Epithelial cell of proximal tubule (primary cell): ENCODE measurements around the gene KLHL25. TPM values are rescaled to one million over a fixed set of nuclear protein-coding genes. Genes with fewer than 3 reads are reported as not detected.
A peak's percentile ranks its signal among the peaks of the same experiment; 100 is the strongest.

Experiments used
- DNase-seq: peaks from one replicate; pipeline ENCODE4 v3.0.0-alpha.2; 2011; ENCODE audit warnings: low read depth
- H3K4me3 ChIP-seq: 2 replicates; pipeline ENCODE4 v1.5.1; 2011; ENCODE audit warnings: low read depth, mild to moderate bottlenecking, low read length
- CTCF ChIP-seq: conservative IDR thresholded peaks from 2 replicates; pipeline ENCODE4 v1.5.1; 2012; ENCODE audit warnings: low read depth, mild to moderate bottlenecking, low read length
- total RNA-seq: library from RNA; depleted of rRNA; stranded (reverse); fragments of >200 nt; gene quantifications from 2 replicates; pipeline ENCODE4 v1.2.3, GENCODE V29; 2015

The KLHL25 gene
- total RNA-seq, 1 donor from 2014 or later, result 8.1 TPM

GRCh38 chr15:85760531-85761371, 34.0 kb downstream of the KLHL25 start:
- peak; percentile 38 for TF ChIP-seq CTCF
- H3K4me3 ChIP-seq, result no peak overlapping the region
- DNase-seq, result no peak

GRCh38 chr15:85760049-85760448, 34.7 kb downstream of the KLHL25 start:
- TF ChIP-seq CTCF, result no peak

GRCh38 chr15:85759376-85759775, 35.3 kb downstream of the KLHL25 start:
- no peak for TF ChIP-seq CTCF
- no peak for DNase-seq
- no peak overlapping the region for H3K4me3 ChIP-seq

More at GRCh38 chr15:85760049-85760448, 34.7 kb downstream of the KLHL25 start:
- no peak overlapping the region for H3K4me3 ChIP-seq
- no peak for DNase-seq

GRCh38 chr15:85758655-85758978, 36.1 kb downstream of the KLHL25 start:
- TF ChIP-seq CTCF, result no peak
- H3K4me3 ChIP-seq, result no peak overlapping the region
- DNase-seq, result no peak

- no peak for TF ChIP-seq CTCF
- DNase-seq, result no peak
- H3K4me3 ChIP-seq, result no peak overlapping the region
These were observed 36.6 kb downstream of the KLHL25 start for GRCh38 chr15:85757939-85758654.

GRCh38 chr15:85757073-85757938, 37.4 kb downstream of the KLHL25 start:
- DNase-seq, result no peak
- TF ChIP-seq CTCF, result no peak
- no peak overlapping the region for H3K4me3 ChIP-seq
